ENCODE data around the gene IFT43.

The IFT43 gene

DNA sequence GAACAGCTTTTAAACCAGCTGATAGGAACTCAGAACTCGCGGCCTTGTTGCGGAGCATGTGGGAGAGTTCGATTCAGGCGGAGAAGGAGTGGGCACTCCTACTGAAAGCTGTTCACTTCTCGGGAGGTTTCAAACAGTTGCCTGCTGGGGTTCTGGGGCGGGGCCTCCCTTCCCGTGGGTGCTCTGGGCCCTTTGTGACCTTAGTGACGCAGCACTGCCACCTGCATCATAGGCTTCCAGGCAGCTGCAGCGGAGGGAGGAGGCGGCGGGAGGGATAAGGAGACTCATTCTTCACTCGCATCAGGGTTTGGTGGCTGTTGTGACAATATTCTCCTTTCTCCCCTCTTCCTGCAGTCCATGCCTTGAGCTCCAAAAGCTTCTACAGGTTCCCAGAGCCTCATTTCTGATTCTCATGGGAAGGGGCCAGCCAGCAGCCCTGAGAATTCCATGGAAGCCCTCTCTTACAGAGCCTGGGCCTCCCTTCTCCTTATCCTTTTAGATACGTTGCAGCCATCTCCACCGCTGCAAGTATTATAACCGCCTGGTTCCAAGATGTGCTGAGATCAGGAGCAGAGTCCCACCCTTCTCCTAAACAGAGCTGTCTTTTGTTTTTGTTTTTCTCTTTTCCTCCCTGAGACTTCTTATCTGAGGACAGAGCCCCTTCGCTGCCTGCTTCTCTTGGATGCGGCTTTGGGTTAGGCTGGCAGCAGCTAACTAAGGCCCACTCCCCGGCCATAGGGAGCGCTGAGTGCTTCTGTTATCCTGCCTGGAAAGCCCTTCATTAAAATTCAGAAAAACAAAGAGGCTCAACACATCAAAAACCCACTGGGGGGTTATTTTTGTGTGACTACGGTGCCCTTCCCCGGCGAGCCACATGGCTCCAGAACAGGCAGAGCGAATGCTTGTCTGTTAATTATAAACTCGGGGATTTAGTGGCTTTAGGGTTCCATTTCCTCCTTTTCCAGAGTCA lies 98.5 kb downstream of the IFT43 start:
- no peak for DNase-seq

DNA sequence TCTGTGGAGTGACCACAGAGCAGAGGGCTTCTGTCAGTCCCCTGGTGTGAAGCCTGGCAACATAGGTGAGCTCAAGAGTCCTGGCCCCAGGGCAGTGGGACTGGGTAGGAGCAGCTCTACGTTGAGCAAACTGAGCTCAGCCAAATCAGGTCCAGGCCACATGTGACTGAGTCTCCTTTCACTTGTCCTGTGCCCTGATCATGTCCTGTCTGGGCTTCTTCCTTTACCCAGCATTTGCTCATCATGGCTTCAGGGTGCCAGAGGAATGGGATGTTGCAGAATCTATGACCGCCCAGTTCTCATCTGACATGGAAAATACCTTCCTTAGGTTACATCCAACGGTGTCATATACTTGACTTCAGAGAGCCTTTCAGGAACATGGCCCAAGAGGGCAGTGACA lies 99.8 kb downstream of the IFT43 start:
- no peak for DNase-seq

DNA sequence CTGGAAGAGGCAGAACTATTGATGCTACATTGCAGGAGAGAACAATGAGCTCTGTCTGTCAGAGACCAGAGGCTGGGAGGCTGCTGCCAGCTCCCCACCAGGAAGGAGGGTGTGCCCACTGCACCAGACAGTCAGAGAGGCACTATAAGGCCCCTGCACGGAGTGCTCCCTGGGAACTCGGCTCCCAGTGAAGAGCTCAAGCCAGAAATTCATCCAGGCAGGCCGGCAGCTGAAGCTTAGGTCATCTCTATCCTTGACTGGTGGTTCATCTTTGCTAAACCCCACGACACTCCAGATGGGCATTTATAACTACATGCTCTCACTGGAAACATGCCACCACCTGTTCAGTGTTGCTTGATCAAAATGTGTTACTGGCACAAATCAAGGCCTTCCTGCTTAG lies 101.1 kb downstream of the IFT43 start:
- no peak for DNase-seq

DNA sequence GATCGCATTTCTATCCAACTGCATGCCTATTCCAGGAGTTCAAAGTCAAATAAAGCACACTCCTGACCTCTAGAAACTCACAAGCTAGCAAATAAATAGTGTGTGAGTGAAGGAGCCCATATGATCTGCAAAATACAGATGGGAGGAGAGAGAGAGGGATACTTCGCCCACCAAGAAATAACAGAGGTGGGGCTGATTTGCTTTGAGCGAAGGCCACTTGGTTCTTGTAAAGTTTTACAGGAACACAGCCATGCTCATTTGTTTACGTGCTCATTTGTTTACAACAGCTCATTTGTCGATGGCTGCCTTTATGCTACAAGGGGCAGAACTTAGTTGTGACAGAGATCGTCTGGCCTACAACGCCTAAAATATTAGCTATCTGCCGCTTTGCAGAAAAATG lies 102.8 kb downstream of the IFT43 start:
- DNase-seq, result no peak

DNA sequence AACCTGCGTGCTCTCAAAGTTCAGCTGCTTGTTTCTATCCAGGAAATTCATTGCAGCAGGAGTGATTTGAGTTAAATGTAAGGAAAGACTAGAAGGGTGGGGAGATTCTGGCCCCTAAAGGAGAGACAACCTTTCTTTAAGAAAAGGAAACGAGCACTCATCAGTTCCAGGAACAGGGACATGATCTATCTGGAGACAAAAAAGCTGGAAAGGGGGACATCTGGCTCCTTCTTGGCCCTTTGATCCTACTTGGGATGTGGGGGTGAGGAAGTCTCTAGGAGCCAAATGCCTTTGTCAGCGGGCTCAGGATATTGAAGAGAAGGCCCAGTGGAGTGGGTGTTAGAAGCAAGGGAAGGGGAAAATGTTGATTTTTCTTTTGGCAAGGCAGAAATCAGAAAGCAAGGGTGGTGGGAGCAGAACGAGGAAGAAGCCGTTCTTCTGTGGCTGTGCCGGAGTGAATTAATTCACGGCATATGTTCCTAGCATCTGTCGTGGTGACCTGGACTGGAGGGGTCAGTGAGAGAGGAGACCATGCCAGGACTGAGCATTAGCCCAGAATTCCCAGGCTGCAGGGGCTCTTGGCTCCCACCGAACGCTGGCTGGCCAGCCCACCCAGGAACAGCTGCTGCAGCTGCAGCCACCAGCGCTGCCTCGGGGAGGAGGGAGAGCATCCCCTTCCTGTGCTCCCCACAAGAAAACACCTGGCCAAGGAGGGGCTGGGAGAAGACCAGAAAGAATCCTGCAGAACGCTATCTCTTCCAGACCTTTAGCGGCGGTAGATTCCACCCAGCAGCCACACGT lies 103.4 kb downstream of the IFT43 start:
- DNase-seq, result no peak

DNA sequence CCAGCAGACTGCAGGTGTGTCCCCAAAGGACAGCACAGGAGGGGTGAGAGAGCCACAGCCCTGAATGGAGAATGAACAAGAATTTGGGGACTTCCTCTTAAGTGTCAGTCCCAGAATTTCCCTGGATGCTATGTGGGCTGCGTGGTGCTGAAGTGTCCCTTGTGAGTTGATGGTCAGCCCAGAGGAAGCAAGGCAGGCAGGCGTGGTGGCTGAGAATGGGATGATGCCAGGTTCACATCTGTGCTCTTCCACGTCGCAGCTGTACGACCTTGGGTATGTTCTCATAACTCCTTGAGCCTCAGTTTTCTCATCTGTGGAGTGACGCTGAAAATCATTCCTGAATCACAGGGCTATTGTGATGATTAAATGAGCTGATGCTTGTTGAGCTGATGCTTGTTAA lies 104.0 kb downstream of the IFT43 start:
- no peak for DNase-seq

DNA sequence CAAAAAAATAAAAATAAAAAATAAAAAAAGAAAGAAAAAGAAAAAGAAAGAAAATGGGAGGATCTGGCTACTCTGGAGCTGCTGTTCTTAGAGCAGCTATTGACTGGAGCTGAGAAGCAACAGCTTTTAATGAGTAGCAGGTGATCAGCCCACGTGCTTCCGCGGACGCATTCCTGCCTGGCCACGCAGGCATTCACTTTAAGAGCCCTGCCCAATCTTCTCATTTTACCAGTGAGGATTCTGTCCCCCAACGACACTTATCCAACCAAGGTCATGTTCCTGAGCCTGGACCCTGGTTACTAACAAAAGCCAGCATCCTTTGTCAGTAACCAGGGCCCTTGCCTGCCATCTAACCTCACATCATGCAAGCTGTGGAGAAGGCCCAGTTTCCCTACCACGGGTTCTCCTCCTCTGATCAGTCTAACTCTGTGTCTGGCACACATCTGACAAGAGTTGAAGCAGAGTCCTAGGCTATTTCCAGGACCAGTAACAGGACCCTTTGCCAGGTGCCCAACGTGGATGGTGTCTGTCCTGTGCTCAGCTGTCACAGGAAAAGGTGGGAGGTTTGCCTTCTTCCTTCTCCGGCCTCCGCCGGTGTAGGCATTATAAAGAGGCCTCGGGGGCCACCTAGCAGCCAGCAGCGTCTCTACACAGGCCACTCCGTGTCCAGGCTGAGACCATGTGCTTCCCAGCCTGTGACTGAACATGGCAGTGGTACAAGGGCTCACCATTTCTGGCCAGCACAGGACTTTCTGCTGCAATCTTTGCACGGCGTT lies 105.2 kb downstream of the IFT43 start:
- DNase-seq, result no peak

DNA sequence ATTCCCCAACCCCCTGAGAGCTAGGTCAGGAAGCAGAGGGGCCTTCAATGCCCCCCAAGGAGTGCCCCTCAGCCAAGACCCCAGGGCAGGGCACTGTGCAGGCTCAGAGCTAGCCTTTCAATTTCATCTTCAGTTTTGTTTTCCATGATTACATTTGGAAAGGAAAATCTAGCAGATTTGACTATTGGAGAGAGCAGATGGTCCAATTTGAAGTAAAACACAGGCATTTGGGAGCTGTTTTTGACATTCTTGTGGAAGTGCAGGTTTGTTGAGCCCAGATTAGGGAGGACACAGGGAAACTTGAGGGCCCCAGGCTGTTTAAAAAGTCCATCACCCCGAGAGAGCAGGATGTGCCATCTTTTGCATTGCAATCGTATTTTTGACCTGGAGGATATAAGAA lies 107.5 kb downstream of the IFT43 start:
- no peak for DNase-seq

DNA sequence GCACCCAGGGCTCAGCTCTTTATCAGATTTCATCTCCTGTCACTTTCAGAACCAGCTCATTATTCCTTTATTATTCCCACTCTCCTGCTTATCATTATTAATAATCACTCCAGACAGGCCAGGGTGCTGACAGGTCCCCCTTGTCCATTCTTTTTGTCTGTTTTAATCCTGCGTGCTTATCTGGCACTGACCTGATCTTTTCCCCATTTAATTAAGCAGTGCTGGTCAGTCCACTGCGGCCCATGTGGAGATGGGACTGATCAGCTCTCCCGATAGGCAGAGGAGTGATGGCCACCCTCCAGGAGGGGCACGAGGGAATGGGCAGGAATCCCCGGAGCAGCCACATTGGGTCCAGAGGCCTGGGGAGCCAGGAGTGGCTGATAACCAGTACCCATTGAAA lies 110.7 kb downstream of the IFT43 start:
- DNase-seq, result no peak

DNA sequence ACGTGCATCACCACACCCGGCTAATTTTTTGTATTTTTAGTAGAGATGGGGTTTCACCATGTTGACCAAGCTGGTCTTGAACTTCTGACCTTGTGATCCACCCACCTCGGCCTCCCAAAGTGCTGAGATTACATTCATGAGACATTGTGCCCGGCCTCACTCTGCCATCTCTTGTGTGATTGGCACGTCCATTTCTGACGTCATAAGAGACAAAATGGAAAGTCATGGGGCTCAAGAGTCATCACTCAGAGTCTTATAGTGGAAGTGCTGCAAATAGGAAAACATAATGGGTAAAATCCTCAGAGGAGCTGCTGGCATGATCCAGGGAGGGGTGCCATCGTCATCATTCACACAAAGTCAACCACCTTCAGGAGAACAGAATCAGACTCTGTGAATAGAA lies 112.0 kb downstream of the IFT43 start:
- no peak for DNase-seq

DNA sequence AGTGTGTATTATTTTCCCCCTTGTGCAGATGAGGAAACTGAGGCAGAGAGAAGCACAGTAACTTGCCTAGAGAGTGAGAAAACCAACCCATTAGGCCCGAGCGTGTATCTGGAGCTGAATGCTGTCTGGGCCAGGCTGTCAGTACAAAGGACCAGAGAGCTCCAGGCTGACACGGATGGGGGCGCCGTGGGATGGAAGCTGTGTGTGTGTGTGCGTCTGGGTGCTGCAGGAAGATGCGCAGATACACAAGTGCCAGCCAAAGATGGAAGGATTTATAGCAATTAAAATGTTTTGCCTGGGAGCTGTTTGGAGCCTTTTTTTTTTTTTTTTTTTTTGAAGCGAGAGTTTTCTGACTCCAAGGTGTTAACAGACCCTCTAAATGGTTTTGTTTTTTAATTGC lies 112.5 kb downstream of the IFT43 start:
- no peak for DNase-seq

DNA sequence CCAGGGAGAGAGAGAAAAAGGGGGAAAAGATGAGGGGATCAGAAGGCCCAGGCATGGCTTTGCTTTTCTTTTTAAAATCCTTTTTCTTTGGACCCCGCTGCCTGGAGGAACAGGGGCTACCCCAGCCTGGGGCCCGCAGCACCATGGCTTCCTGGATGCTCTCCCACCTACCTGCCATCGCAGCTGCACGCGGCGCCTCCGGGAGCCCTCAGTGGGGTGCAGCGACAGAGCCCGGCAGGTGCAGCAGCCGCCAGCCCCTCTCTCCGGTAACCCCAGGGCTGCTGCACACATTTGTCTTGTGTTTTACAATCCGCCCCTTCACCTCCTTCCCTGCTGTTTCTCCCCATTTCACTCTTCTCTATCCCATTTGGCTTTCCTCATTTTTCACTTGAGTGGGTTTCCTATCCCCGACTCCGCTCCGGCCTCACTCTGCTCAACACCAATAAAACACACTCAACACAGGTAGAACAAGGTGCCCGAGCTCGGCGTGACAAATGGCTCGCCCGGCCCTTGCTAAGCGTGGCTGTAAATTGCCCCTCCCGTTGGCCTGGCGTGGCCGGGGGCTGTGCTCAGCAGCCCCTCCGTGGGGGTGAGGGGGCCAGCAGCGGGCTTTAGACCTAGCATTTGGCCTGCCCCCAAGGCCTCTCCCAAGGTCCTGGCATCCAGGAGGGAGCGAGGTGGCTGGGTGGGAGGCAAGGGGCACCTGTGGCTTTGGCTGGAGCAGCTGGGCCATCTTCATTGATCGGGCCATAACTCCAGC lies 113.5 kb downstream of the IFT43 start:
- DNase-seq, result no peak

DNA sequence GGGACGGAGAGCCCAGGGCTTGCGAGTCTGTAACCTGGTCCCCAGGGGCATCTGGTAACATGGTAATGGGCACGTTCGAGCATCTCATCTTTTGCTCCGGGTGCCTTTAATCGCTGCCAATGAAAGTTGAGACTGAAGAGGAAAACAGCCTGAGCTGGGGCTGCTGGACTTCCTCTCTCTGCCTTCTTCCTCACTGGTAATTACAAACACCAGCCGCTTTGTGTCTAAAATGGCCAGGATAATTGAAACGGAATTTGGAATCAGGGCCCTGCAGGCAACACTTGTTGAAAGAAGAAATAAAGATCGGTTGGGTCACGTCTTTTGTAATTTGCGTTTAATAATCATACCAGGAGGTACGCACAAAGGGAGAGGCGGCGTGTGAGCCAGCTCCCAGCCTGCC lies 114.7 kb downstream of the IFT43 start:
- no peak for DNase-seq

DNA sequence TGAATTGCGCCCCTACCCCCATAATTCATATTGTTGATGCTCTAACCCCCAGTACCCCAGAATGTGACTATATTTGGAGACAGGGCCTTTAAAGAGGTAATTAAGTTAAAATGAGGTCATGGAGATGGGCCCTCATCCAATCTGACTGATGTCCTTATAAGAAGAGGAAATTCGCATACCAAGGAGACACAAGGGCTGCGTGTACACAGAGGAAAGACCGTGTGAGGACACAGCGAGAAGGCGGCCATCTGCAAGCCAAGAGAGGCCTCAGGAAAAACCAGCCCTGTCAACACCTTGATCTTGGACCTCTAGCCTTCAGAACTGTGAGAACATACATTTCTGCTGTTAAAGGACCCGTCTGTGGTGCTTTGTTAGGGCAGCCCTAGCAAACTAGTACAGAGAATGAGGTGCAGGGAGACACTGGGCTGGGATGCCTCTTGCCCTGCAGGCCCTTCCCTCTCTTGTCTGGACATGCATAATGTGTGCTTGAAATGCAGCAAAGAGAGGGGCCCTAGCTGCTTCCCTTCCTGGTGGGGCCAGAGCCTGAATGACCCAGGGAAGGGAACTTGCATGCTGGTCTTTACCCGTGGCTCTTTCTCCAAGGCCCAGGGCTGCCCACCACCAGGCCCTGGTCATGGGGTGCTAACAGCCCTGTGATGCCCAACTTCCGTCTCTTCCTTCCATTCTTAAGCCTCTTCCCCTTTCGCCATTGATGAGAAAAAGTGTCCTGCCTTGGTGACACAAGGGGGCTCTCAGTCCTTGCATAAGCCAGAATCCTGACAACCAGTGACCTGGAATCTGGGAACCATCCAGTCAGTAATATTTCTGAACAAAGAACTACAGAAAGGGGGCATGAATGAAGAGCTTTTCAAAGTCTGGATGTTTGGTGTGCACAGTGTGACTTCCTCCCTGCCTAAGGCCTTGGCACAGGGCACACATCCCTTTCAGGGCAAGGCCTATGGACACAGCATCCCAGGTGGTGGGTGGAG lies 116.1 kb downstream of the IFT43 start:
- DNase-seq, result no peak

DNA sequence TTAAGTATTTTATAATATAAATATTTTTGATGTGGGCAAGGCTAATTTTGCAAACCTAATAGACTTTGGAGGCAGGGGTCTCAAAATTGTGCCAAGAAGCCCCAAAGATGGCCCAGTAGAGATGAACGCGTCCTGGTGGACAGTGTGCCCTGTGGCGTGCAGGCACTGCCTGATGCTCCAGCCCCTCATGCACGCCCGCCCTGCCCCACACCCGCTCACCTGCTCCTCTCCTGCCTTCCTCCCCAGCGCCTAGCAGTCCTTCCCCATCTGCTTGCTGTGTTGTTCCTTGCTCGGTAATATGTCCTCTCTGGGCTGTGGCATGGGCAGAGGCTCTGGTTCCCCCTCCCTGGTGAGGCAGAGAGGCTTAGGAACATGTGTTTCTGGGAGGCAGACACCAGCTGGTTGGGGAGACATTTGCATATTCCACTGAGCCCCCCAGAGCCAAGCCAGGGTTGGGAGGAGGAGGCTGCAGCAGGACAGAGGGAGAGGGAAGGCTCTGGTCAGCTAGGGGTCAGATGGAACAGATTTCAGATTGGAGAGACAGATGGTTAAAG lies 119.3 kb downstream of the IFT43 start:
- no peak for DNase-seq

DNA sequence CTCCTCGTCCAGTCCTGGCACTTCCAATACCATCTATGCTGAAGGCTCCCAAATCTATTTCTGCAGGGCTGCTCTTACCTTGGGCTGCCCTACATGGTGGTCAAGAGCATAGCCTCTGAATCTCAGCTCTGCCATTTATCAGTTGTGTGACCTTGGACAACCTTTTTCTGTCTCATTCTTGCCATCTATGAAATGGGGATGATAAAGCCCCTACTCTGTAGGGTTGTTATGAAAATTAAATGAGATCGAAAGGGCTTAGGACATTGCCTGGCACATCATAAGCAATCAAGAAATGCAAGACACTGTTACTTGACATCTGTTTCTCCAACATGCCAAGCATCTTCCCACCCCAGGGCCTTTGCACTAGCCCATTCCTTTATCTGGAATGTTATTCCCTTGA lies 120.6 kb downstream of the IFT43 start:
- DNase-seq, result no peak

DNA sequence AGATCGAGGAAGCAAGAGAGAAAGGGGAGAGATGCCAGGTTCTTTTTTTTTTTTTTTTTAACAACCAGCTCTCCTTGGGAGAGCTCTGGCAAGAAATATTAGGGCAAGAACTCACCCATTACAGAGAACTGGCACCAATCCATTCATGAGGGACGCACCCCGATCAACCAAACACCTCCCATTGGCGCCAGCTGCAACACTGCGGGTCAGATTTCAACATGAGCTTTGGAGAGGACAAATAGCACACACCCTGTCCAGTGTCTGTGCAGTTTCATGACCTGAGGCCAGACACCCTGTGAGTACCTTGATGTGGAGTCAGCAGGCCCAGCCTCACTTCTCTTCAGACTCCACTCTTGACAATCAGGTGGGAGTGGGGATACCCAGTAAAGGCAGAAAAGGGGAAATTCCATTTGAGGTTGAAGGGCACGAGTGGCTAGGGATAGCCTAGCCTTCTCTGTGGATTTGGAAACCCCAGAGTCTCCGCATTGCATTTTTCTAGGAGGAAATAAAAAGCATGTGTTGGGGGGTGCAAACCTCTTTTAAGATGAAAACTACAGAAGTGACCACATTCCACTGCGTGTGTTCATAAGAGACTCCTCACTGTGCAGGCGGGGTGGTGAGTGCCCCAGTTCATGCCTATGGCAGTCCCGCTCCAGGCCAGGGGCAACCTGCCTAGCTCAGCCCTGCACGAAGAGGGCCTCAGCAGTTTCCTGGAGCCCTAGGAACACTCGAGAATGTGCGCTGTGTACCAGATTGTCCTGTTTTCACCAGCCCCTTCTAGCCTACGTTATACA lies 123.7 kb downstream of the IFT43 start:
- no peak for DNase-seq

DNA sequence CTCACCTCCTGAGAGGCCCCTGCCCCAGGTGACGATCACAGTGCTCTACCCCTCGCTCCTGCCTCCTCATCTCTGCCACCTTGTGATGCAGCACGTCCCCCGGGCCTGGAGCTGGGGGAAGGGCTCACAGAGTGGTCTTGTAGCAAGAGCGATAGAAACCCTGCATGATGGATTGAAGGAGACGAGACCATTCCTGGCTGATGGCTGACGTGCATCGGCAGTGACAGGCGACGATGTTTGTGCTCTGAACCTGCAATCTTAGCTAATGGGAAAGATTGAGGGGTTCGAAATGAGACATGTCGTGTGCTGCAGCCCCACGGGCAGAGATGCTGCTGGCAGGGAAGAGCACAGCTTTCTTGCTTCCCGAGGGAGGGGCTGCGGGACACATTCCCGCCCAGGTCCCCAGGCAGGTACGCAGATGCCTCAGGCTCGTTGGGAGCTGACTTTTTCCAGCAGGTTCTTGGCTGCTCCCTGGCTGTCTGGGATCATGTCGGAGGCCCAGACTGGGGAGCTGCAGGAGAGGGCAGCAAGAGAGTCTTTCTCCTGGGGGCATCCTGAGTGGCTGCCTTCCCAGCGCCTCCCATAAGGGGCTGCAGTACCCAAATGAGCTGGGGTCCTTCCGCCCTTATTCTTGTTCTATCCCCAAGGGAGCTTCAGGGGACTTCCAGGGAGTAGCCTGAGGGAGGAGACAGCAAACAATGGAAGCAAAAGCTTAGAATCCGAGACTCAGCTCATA lies 127.5 kb downstream of the IFT43 start:
- DNase-seq, result no peak

DNA sequence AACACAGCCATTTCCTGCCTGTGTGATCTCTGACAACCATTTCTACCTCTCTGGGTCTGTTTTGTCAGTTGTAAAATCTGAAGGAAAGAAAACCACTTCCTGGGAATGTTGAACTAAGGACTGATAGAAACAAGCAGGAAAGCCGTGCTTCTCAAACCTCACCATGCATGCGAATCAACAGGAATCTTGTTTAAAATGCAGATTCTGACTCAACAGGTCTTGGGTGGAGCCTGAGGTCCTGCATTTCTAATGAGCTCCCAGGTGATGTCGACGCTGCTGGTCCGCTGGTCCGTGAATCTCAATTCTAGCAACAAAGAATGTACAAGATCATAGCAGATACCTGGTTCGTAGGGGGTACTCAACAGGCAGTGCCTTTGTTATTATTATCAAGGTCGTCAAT lies 128.1 kb downstream of the IFT43 start:
- DNase-seq, result no peak

All from CD4-positive, alpha-beta T cell treated with Interleukin-12 subunit alpha and Interleukin-12 subunit beta, for 1 hour (primary cell).